Activated B cell treated with CpG ODN at 0.5 μM for 24 hours (primary cell): ENCODE data around the gene NLRP1. TPM values are rescaled to one million over a fixed set of nuclear protein-coding genes. Genes with fewer than 3 reads are reported as not detected.

Experiments
- ATAC-seq: fragments of 200-7000 bp; cut with Tn5 transposase; one replicate; pipeline ENCODE4 v1.10.0; 2021; ENCODE audit warnings: low read depth, mild to moderate bottlenecking, moderate library complexity
- CTCF ChIA-PET: fragments of 350-600 bp; sonication (Branson Sonifier 250); formaldehyde crosslinking; loops from one replicate; lab custom pipeline; 2021; ENCODE audit warnings: antibody characterized with exemption; lab: Charles Lee
- POLR2A ChIA-PET: fragments of 350-600 bp; sonication (Branson Sonifier 250); formaldehyde crosslinking; loops from one replicate; lab custom pipeline; 2021; ENCODE audit warnings: antibody characterized with exemption; lab: Charles Lee
- DNase-seq: peaks from one replicate; pipeline ENCODE4 v3.0.0; 2022
- H3K27ac Mint-ChIP-seq: one replicate; pipeline ENCODE4 v1.8.0; 2020; ENCODE audit warnings: mixed read lengths
- H3K27me3 Mint-ChIP-seq: one replicate; pipeline ENCODE4 v1.8.0; 2021; ENCODE audit warnings: mixed read lengths
- H3K36me3 Mint-ChIP-seq: one replicate; pipeline ENCODE4 v1.8.0; 2021; ENCODE audit warnings: low read depth, mixed read lengths
- H3K4me1 Mint-ChIP-seq: one replicate; pipeline ENCODE4 v1.8.0; 2021; ENCODE audit warnings: mixed read lengths
- H3K4me3 Mint-ChIP-seq: one replicate; pipeline ENCODE4 v1.8.0; 2020; ENCODE audit warnings: mild to moderate bottlenecking, mixed read lengths
- H3K9me3 Mint-ChIP-seq: one replicate; pipeline ENCODE4 v1.8.0; 2020; ENCODE audit warnings: mixed read lengths
- intact Hi-C: fragments of 100-400 bp; cut with micrococcal nuclease; formaldehyde crosslinking; loops from one replicate; pipeline ENCODE4 v1.15.1; 2024
- total RNA-seq: library from RNA; stranded (reverse); gene quantifications from 2 replicates; pipeline ENCODE4 v1.2.3, GENCODE V29; 2022
- TF ChIP-seq, protein P1 (sequence below): fragments of 200-600 bp; IDR thresholded peaks from one replicate; pipeline ENCODE4 v1.8.0; 2022; ENCODE audit warnings: antibody characterized with exemption, mild to moderate bottlenecking

Gene NLRP1
- total RNA-seq, 1 donor from 2014 or later, result 40.4 TPM

DNA sequence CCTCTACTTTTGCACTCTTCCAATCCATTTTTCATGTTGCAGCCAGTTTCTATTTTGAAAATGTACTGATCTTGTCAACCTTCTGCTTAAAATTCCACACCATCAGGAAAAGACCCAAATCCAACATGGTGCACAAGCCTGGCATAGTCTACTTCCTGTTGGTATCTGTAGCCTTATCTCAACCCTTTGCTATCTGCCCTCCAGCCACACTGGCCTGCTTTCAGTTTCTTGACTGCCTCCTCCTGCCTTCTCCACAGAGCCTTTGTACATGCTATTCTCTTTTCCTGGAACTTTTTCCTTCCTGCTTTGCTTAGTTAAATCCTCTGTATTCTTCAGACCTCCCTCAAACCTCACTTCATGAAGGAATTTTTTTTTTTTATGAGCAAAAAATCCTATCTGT, 31.5 kb downstream of the NLRP1 start:
- Mint-ChIP-seq H3K4me1 (no peaks in the 10 kb centered on the region), H3K27ac (no peak overlapping the region), H3K36me3 (peaks cover 68% of the 10 kb centered on the region), H3K4me3 (no peak overlapping the region), H3K27me3 (no peaks in the 10 kb centered on the region), H3K9me3 (no peaks in the 10 kb centered on the region)
- no peak for DNase-seq
- intact Hi-C loops, result no loop called here
- no peak for ATAC-seq
- POLR2A ChIA-PET, result no interaction called here
- CTCF ChIA-PET, result no interaction called here
- TF ChIP-seq, protein P1, sequence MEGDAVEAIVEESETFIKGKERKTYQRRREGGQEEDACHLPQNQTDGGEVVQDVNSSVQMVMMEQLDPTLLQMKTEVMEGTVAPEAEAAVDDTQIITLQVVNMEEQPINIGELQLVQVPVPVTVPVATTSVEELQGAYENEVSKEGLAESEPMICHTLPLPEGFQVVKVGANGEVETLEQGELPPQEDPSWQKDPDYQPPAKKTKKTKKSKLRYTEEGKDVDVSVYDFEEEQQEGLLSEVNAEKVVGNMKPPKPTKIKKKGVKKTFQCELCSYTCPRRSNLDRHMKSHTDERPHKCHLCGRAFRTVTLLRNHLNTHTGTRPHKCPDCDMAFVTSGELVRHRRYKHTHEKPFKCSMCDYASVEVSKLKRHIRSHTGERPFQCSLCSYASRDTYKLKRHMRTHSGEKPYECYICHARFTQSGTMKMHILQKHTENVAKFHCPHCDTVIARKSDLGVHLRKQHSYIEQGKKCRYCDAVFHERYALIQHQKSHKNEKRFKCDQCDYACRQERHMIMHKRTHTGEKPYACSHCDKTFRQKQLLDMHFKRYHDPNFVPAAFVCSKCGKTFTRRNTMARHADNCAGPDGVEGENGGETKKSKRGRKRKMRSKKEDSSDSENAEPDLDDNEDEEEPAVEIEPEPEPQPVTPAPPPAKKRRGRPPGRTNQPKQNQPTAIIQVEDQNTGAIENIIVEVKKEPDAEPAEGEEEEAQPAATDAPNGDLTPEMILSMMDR, result no peak

- TF ChIP-seq, protein P1, result no peak
- POLR2A ChIA-PET, result no interaction called here
- ATAC-seq (no peak), DNase-seq (no peak)
- Mint-ChIP-seq H3K9me3 (no peaks in the 10 kb centered on the region), H3K36me3 (peaks cover 88% of the 10 kb centered on the region), H3K4me3 (no peak overlapping the region), H3K27ac (no peak overlapping the region), H3K27me3 (no peaks in the 10 kb centered on the region), H3K4me1 (no peaks in the 10 kb centered on the region)
- intact Hi-C loops, result no loop called here
- CTCF ChIA-PET, result no interaction called here
Observed at GRCh38 chr17:5545051-5545987, 39.0 kb downstream of the NLRP1 start.

DNA sequence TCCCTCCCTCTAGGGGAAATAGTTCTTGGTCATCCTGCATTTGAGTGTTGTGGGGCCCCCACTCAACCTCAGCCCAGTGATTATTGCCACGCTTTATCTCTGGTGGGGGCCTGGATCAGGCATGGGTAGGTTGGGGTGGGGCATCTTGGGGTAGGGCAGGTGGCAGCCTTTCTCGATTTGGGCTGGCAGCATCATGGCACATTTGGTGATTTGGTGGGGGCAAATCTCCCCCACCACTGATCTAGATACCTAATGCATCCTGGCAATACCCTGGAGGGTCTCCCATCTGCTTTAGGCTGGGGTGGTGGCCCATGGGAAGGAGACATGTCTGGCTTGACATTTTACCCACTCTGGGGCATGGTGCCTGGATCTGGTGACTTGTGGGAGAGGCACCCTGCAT, 40.2 kb downstream of the NLRP1 start:
- TF ChIP-seq, protein P1, result no peak
- intact Hi-C loops, result no loop called here
- H3K36me3 Mint-ChIP-seq, result peaks cover 93% of the 10 kb centered on the region
- POLR2A ChIA-PET, result no interaction called here
- CTCF ChIA-PET, result no interaction called here
- no peak for ATAC-seq
- no peaks in the 10 kb centered on the region for H3K27me3 Mint-ChIP-seq
- no peak overlapping the region for H3K27ac Mint-ChIP-seq
- H3K9me3 Mint-ChIP-seq, result no peaks in the 10 kb centered on the region
- no peaks in the 10 kb centered on the region for H3K4me1 Mint-ChIP-seq
- DNase-seq, result no peak
- H3K4me3 Mint-ChIP-seq, result no peak overlapping the region

DNA sequence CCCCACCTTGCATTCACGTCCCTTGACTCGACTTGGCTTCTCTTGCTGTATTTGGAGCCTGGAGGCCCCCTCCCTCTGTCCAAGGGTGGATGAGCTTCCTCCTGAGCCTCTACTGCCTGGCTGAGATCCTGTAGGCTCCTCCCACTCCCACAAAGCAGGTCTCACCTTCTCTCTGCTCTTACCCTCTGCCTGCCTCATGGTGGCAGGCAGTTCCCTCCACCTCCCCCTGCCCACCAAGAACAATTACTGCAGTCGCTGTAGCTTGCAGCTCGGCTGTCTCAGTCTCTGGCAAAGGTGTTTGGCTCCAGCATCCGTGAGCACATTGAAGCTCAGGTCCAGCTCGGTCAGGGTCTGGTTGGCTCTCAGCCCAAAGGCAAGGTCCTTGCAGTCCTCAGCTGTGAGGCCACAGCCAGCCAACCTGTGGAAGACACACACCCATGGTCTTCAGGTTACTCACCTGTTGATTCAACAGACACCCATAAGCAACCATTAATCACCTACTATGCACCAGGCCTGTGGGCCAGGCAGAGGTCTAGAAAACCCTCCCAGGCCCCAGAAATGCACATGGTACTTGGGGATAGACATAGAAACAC, 42.6 kb downstream of the NLRP1 start:
- intact Hi-C loops, result no loop called here
- ChIA-PET CTCF (no interaction called here), POLR2A (interaction anchor here (0.5 kb wide), 1 partner anchor 64 kb away, joined by 4 read pairs; no protein-coding TSS in a partner anchor)
- no peaks in the 10 kb centered on the region for H3K4me1 Mint-ChIP-seq
- H3K36me3 Mint-ChIP-seq, result peaks cover 89% of the 10 kb centered on the region
- ATAC-seq (no peak), DNase-seq (no peak)
- H3K4me3 Mint-ChIP-seq, result no peak overlapping the region
- no peak overlapping the region for H3K27ac Mint-ChIP-seq
- no peaks in the 10 kb centered on the region for H3K9me3 Mint-ChIP-seq
- H3K27me3 Mint-ChIP-seq, result no peaks in the 10 kb centered on the region
- TF ChIP-seq, protein P1, result no peak

DNA sequence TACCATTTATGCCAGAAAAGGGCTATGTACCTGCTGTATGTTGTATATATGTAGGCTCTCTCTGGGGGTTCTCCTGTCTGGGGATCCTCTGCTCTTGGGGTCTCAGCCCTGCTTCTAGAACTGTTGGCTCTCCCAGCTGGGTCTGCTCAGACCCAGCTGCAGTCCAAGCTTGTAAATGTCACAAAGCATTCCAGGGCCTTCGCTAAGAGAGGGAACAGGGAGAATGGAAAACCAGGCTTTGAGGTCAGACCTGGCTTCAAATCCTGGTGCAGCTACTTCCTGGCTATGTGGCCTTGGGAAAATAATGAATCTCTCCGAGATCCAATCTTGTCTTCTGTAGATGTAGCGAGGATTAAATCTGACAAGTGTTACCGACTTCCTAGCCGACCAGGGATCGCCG, 44.0 kb downstream of the NLRP1 start:
- intact Hi-C loops, result no loop called here
- no peaks in the 10 kb centered on the region for H3K27me3 Mint-ChIP-seq
- H3K36me3 Mint-ChIP-seq, result peaks cover 86% of the 10 kb centered on the region
- H3K4me1 Mint-ChIP-seq, result no peaks in the 10 kb centered on the region
- POLR2A ChIA-PET, result no interaction called here
- H3K27ac Mint-ChIP-seq, result no peak overlapping the region
- CTCF ChIA-PET, result no interaction called here
- H3K4me3 Mint-ChIP-seq, result no peak overlapping the region
- no peaks in the 10 kb centered on the region for H3K9me3 Mint-ChIP-seq
- DNase-seq (no peak), ATAC-seq (no peak)
- TF ChIP-seq, protein P1, result no peak
